Liver (tissue), 9 donors: Measurements from ENCODE around the gene CD19. TPM values are rescaled to one million over a fixed set of nuclear protein-coding genes. Genes with fewer than 3 reads are reported as not detected.

Experiments used
- DNase-seq: peaks from one replicate; pipeline ENCODE4 v3.0.0-alpha.2; 2017; ENCODE audit warnings: low spot score
- H3K27ac ChIP-seq, 2 donors: one replicate each; pipeline ENCODE4 v1.7.0; 2013; ENCODE audit warnings: inconsistent platforms in 2 of 2, low read length in 2 of 2, control low read depth in 1 of 2, low read depth in 1 of 2, mild to moderate bottlenecking in 1 of 2
- H3K27me3 ChIP-seq, 4 donors: one replicate each; pipeline versions ENCODE4 v1.6.1 to v1.7.0; 2013; ENCODE audit warnings: low read length in 3 of 4, inconsistent platforms in 1 of 4, mild to moderate bottlenecking in 1 of 4, moderate library complexity in 1 of 4; ENCODE audit not compliant: control insufficient read depth in 4 of 4, insufficient read depth in 4 of 4
- H3K36me3 ChIP-seq, 4 donors: one replicate each; pipeline versions ENCODE4 v1.6.1 to v1.7.0; 2013; ENCODE audit warnings: low read length in 3 of 4, mild to moderate bottlenecking in 3 of 4, low read depth in 1 of 4, moderate library complexity in 1 of 4; ENCODE audit not compliant: control insufficient read depth in 4 of 4, insufficient read depth in 3 of 4
- H3K4me1 ChIP-seq, 4 donors: one replicate each; pipeline versions ENCODE4 v1.6.1 to v1.7.0; 2013; ENCODE audit warnings: low read length in 3 of 4, mild to moderate bottlenecking in 3 of 4, moderate library complexity in 1 of 4; ENCODE audit not compliant: control insufficient read depth in 4 of 4, insufficient read depth in 4 of 4
- H3K4me3 ChIP-seq, 3 donors: one replicate each; pipeline versions ENCODE4 v1.6.1 to v1.7.0; 2013; ENCODE audit warnings: low read length in 3 of 3, control low read depth in 1 of 3, low read depth in 1 of 3, mild to moderate bottlenecking in 1 of 3
- H3K9ac ChIP-seq, 2 donors: one replicate each; pipeline ENCODE4 v1.7.0; 2013; ENCODE audit warnings: low read length in 2 of 2, mild to moderate bottlenecking in 2 of 2, moderate library complexity in 2 of 2, control low read depth in 1 of 2, low read depth in 1 of 2
- H3K9me3 ChIP-seq, 4 donors: one replicate each; pipeline versions ENCODE4 v1.6.1 to v1.7.0; 2013; ENCODE audit warnings: low read length in 3 of 4; ENCODE audit not compliant: control insufficient read depth in 4 of 4
- EGR1 ChIP-seq, 2 donors: IDR thresholded peaks; 2 replicates each; pipeline ENCODE4 v1.6.1; 2016 to 2018; ENCODE audit warnings: antibody characterized with exemption in 2 of 2, low read depth in 2 of 2
- FOXA1 ChIP-seq: IDR thresholded peaks from 2 replicates; pipeline ENCODE4 v1.6.1; 2016; ENCODE audit warnings: antibody characterized with exemption
- FOXA2 ChIP-seq: IDR thresholded peaks from 2 replicates; pipeline ENCODE4 v1.6.1; 2016; ENCODE audit warnings: antibody characterized with exemption
- HNF4A ChIP-seq, 2 donors: conservative IDR thresholded peaks; 2 replicates each; pipeline ENCODE4 v1.6.1; 2016; ENCODE audit warnings: antibody characterized with exemption in 2 of 2, mild to moderate bottlenecking in 2 of 2
- HNF4G ChIP-seq: IDR thresholded peaks from 2 replicates; pipeline ENCODE4 v1.6.1; 2016; ENCODE audit warnings: antibody characterized with exemption
- JUND ChIP-seq, 2 donors: IDR thresholded peaks; 2 replicates each; pipeline ENCODE4 v1.6.1; 2016; ENCODE audit warnings: antibody characterized with exemption in 2 of 2
- MAX ChIP-seq: IDR thresholded peaks from 2 replicates; pipeline ENCODE4 v1.6.1; 2016; ENCODE audit warnings: antibody characterized with exemption
- NR2F2 ChIP-seq: IDR thresholded peaks from 2 replicates; pipeline ENCODE4 v1.6.1; 2016; ENCODE audit warnings: antibody characterized with exemption
- RAD21 ChIP-seq, 2 donors: IDR thresholded peaks; 2 replicates each; pipeline ENCODE4 v1.6.1; 2016; ENCODE audit warnings: antibody characterized with exemption in 2 of 2, mild to moderate bottlenecking in 2 of 2
- REST ChIP-seq: IDR thresholded peaks from 2 replicates; pipeline ENCODE4 v1.6.1; 2016; ENCODE audit warnings: antibody characterized with exemption, mild to moderate bottlenecking
- RXRA ChIP-seq, 2 donors: IDR thresholded peaks; 2 replicates each; pipeline ENCODE4 v1.6.1; 2017 to 2018; ENCODE audit warnings: antibody characterized with exemption in 2 of 2, mild to moderate bottlenecking in 1 of 2
- SP1 ChIP-seq: IDR thresholded peaks from 2 replicates; pipeline ENCODE4 v1.6.1; 2018; ENCODE audit warnings: antibody characterized with exemption, mild to moderate bottlenecking
- TAF1 ChIP-seq: conservative IDR thresholded peaks from 2 replicates; pipeline ENCODE4 v1.6.1; 2016; ENCODE audit warnings: antibody characterized with exemption, mild to moderate bottlenecking
- YY1 ChIP-seq: IDR thresholded peaks from 2 replicates; pipeline ENCODE4 v1.6.1; 2016; ENCODE audit warnings: antibody characterized with exemption, mild to moderate bottlenecking
- ZBTB33 ChIP-seq: IDR thresholded peaks from 2 replicates; pipeline ENCODE4 v1.6.1; 2016; ENCODE audit warnings: antibody characterized with exemption
- WGBS: extraction: QIAGEN DNeasy Blood & Tissue Kit; methylation state at CpG from one replicate; pipeline ENCODE4 v1.1.7; 2013; 5-methylcytosine and 5-hydroxymethylcytosine counted together
- polyA plus RNA-seq, 2 donors: library from polyadenylated mRNA; stranded (reverse) in 1 of 2; unstranded in 1 of 2; fragments of 200-250 nt in 1 of 2; fragments of >200 nt in 1 of 2; fragmentation: Nextera tagmentation in 1 of 2; extraction: Ambion mirVana in 1 of 2; gene quantifications; one replicate each; pipeline versions ENCODE4 v1.2.1 to v1.2.3, GENCODE V29; 2013 to 2015
- total RNA-seq, 2 donors: library from RNA; depleted of rRNA; stranded (reverse); fragments of >200 nt; gene quantifications; one replicate each; pipeline ENCODE4 v1.2.3, GENCODE V29; 2014
- TF ChIP-seq, protein P1 (sequence below): IDR thresholded peaks from 2 replicates; pipeline ENCODE4 v1.6.1; 2016; ENCODE audit warnings: antibody characterized with exemption
- donor health status: healthy.
- donor health status: healthy.
- donor health status: healthy.
- donor health status: healthy.
- donor health status: healthy.

CD19 gene
- total and polyA plus RNA-seq, 4 donors = 0.08 to 1.2 (median 0.49) TPM

DNA sequence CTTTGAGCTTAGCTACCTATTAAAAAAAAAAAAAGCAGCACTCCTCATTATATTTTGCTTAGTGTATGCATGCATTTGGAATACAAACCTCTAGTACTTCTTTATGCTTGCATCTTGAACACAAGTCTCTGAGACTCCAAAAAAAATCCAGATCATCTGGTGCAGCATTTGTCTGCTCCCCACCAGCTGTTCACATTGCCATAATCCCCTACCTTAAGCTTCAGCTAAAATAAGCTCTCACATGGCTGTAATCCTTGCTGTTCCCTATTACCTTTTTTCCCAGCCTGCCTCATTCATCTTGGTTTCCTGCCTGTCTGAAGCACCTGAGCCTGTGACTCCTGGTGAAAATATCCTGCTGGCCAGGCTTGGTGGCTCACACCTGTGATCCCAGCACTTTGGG is 11.5 kb downstream of the CD19 start:
- H3K4me1 ChIP-seq = peaks cover 0 to 8% (median 7%) of the 10 kb centered on the region in 4 donors
- no peaks in the 10 kb centered on the region for H3K27me3 ChIP-seq
- TF ChIP-seq MAX (no peak), TAF1 (no peak), NR2F2 (no peak), SP1 (no peak), RAD21 (IDR thresholded peaks at IDR 0.05) (no peak), YY1 (no peak), HNF4A (conservative IDR thresholded peaks at IDR 0.05) (no peak), ZBTB33 (no peak)
- TF ChIP-seq, protein P1, sequence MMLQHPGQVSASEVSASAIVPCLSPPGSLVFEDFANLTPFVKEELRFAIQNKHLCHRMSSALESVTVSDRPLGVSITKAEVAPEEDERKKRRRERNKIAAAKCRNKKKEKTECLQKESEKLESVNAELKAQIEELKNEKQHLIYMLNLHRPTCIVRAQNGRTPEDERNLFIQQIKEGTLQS = no peak
- H3K27ac ChIP-seq = no peak overlapping the region
- no peak for DNase-seq
- no peak overlapping the region for H3K9ac ChIP-seq
- no peak overlapping the region for H3K4me3 ChIP-seq
- H3K9me3 ChIP-seq = no peaks in the 10 kb centered on the region
- no peaks in the 10 kb centered on the region for H3K36me3 ChIP-seq

DNA sequence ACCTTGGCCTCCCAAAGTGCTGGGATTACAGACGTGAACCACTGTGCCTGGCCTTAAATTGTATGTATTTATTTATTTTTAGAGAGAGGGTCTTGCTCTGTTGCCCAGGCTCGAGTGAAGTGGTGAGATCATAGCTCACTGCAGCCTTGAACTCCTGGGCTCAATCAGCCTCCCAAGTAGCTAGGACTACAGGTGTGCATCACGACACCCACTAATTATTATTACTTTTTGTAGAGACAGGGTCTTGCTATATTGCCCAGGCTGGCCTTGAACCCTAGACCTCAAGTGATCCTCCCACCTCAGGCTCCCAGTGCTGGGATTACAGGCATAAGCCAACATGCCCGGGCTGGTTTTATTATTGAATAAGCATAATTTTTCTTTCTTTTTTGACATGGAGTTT is 14.9 kb downstream of the CD19 start:
- WGBS = 76% methylated on average over 4 of the region's 4 CpGs
- TF ChIP-seq TAF1 = no peak
- Histone ChIP-seq H3K36me3 (no peaks in the 10 kb centered on the region), H3K27me3 (no peaks in the 10 kb centered on the region), H3K9ac (no peak overlapping the region), H3K27ac (no peak overlapping the region), H3K4me3 (no peak overlapping the region), H3K9me3 (no peaks in the 10 kb centered on the region), H3K4me1 (peaks cover 0 to 17% (median 11%) of the 10 kb centered on the region in 4 donors)
- no peak for DNase-seq

DNA sequence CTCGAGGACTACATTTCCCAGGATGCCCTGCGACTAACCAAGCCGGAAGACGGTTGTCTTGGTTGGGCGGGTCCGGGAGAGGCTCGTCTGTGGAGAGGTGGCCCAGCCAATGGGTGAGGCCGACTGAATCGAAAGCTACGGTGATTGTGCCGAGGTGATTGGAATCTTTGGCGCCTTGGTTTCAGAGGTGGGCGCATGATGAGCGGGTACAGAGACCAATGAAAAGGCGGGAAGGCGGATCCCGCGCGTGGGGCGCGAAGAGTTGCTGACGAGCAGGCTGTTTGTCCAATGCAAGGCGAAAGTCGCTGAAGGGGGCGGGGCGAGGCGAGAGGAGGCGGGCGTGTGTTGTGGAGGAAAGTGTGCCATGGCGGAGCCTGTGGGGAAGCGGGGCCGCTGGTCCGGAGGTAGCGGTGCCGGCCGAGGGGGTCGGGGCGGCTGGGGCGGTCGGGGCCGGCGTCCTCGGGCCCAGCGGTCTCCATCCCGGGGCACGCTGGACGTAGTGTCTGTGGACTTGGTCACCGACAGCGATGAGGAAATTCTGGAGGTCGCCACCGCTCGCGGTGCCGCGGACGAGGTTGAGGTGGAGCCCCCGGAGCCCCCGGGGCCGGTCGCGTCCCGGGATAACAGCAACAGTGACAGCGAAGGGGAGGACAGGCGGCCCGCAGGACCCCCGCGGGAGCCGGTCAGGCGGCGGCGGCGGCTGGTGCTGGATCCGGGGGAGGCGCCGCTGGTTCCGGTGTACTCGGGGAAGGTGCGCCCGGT is 19.1 kb downstream of the CD19 start, which contains the start of gene NFATC2IP:
NFATC2IP (plus strand) TSS at position 290 of the 762 bp plus-strand sequence; CDS start at position 365, 75 bp downstream.
- Histone ChIP-seq H3K4me3 (peak within 1 kb of the TSS; percentile 68 to 99 (median 80)), H3K4me1 (peaks cover 2 to 14% (median 13%) of the 10 kb centered on the region in 4 donors), H3K9me3 (no peaks in the 10 kb centered on the region), H3K9ac (peak within 1 kb of the TSS; percentile 58 to 71), H3K27me3 (no peaks in the 10 kb centered on the region), H3K36me3 (peaks cover under 1 to 20% (median 14%) of the 10 kb centered on the region in 4 donors), H3K27ac (peak within 1 kb of the TSS; percentile 57 to 76)
- peak; percentile 100 for DNase-seq
- WGBS = under 1% methylated on average over 79 of the region's 79 CpGs
- TF ChIP-seq NR2F2 (no peak), HNF4A (conservative IDR thresholded peaks at IDR 0.05) (peak in 1 of 2 donors; percentile 19), FOXA2 (no peak), EGR1 (IDR thresholded peaks at IDR 0.05; ENCODE audit: low read depth in 2 of 2) (no peak), REST (no peak), JUND (IDR thresholded peaks at IDR 0.05) (no peak), HNF4G (no peak), FOXA1 (no peak), RAD21 (IDR thresholded peaks at IDR 0.05) (peak; percentile 16 to 33), SP1 (peak; percentile 99), ZBTB33 (peak; percentile 74), YY1 (peak; percentile 90), MAX (peak; percentile 63), TAF1 (no peak), RXRA (IDR thresholded peaks at IDR 0.05) (peak in 1 of 2 donors; percentile 23)
- TF ChIP-seq, protein P1 = no peak
